Lower lobe of right lung (tissue), 2 donors: ENCODE measurements around the gene SBK2. TPM values are rescaled to one million over a fixed set of nuclear protein-coding genes. Genes with fewer than 3 reads are reported as not detected.

ENCODE experiments used
- ATAC-seq, 2 donors: fragments of 200-7000 bp; cut with Tn5 transposase; one replicate each; pipeline ENCODE4 v1.9.1; 2020 to 2022; ENCODE audit warnings: mild to moderate bottlenecking in 2 of 2, moderate library complexity in 2 of 2
- DNase-seq: peaks from one replicate; pipeline ENCODE4 v3.0.0-alpha.2; 2020
- H3K27ac ChIP-seq: fragments of 200-600 bp; one replicate; pipeline ENCODE4 v1.8.0; 2022
- H3K27me3 ChIP-seq: fragments of 200-600 bp; one replicate; pipeline ENCODE4 v1.8.0; 2022; ENCODE audit warnings: low read depth
- H3K36me3 ChIP-seq: fragments of 200-600 bp; one replicate; pipeline ENCODE4 v1.8.0; 2022; ENCODE audit warnings: mild to moderate bottlenecking
- H3K4me1 ChIP-seq: fragments of 200-600 bp; one replicate; pipeline ENCODE4 v1.8.0; 2022
- H3K4me3 ChIP-seq: fragments of 200-600 bp; one replicate; pipeline ENCODE4 v1.8.0; 2022; ENCODE audit warnings: mild to moderate bottlenecking
- H3K9me3 ChIP-seq: fragments of 200-600 bp; one replicate; pipeline ENCODE4 v1.8.0; 2022
- CTCF ChIP-seq: fragments of 200-600 bp; IDR thresholded peaks from one replicate; pipeline ENCODE4 v1.8.0; 2022; ENCODE audit warnings: antibody characterized with exemption, mild to moderate bottlenecking
- intact Hi-C: fragments of 100-400 bp; cut with DNase I; formaldehyde crosslinking; loops from one replicate; pipeline ENCODE4 v1.11.0; 2022
- total RNA-seq: library from RNA; stranded (reverse); fragmentation: NEBNext Ultra II Directional; extraction: Animal tissue kit (Norgen Biotek cat#: 25700); gene quantifications from one replicate; pipeline ENCODE4 v1.2.1, GENCODE V29; 2021
- donor health status: DM: no; HTN: yes; CAD: no; lungs with severe emphysema.

The SBK2 gene
- total RNA-seq, 1 donor from 2014 or later, result not detected

- intact Hi-C loops, result no loop called here
- H3K4me3 ChIP-seq, result no peak overlapping the region
- DNase-seq (no peak), ATAC-seq (peak in 1 of 2 donors; percentile 20)
- H3K36me3 ChIP-seq, result no peaks in the 10 kb centered on the region
- H3K4me1 ChIP-seq, result peaks cover 17% of the 10 kb centered on the region
- no peaks in the 10 kb centered on the region for H3K9me3 ChIP-seq
- no peak overlapping the region for H3K27ac ChIP-seq
- H3K27me3 ChIP-seq, result peaks cover 4% of the 10 kb centered on the region
- TF ChIP-seq CTCF, result no peak
Observed at GRCh38 chr19:55546011-55546410, 9.1 kb upstream of the SBK2 start.

GRCh38 chr19:55545443-55545842, 8.5 kb upstream of the SBK2 start, which contains the start of gene SBK3:
Gene SBK3 (minus strand): TSS chr19:55545543. CDS start chr19:55545543, 0 bp downstream.
- intact Hi-C loops, result no loop called here
- no peak within 1 kb of the TSS for H3K4me3 ChIP-seq
- TF ChIP-seq CTCF, result no peak
- DNase-seq (no peak), ATAC-seq (no peak)
- H3K27ac ChIP-seq, result no peak within 1 kb of the TSS
- no peaks in the 10 kb centered on the region for H3K36me3 ChIP-seq
- no peaks in the 10 kb centered on the region for H3K9me3 ChIP-seq
- peaks cover 17% of the 10 kb centered on the region for H3K4me1 ChIP-seq
- peaks cover 4% of the 10 kb centered on the region for H3K27me3 ChIP-seq

- Histone ChIP-seq H3K9me3 (no peaks in the 10 kb centered on the region), H3K27ac (no peak overlapping the region), H3K4me1 (peaks cover 14% of the 10 kb centered on the region), H3K27me3 (peaks cover 4% of the 10 kb centered on the region), H3K4me3 (no peak overlapping the region), H3K36me3 (no peaks in the 10 kb centered on the region)
- intact Hi-C loops, result no loop called here
- no peak for ATAC-seq
- no peak for DNase-seq
- no peak for TF ChIP-seq CTCF
Observed at GRCh38 chr19:55544776-55545439, 8.0 kb upstream of the SBK2 start.

- no peak for TF ChIP-seq CTCF
- intact Hi-C loops, result no loop called here
- Histone ChIP-seq H3K27me3 (no peaks in the 10 kb centered on the region), H3K27ac (no peak overlapping the region), H3K9me3 (no peaks in the 10 kb centered on the region), H3K4me1 (peaks cover 5% of the 10 kb centered on the region), H3K36me3 (no peaks in the 10 kb centered on the region), H3K4me3 (no peak overlapping the region)
- DNase-seq (no peak), ATAC-seq (no peak)
Observed at GRCh38 chr19:55544014-55544413, 7.1 kb upstream of the SBK2 start.

GRCh38 chr19:55543567-55543966, 6.6 kb upstream of the SBK2 start:
- no peak for ATAC-seq
- Histone ChIP-seq H3K27me3 (no peaks in the 10 kb centered on the region), H3K4me3 (no peak overlapping the region), H3K9me3 (no peaks in the 10 kb centered on the region), H3K36me3 (no peaks in the 10 kb centered on the region), H3K27ac (no peak overlapping the region), H3K4me1 (peaks cover 4% of the 10 kb centered on the region)
- intact Hi-C loops, result no loop called here
- DNase-seq, result no peak
- no peak for TF ChIP-seq CTCF
